DOHH2 (cell line): ENCODE measurements around the gene ZG16.
A peak's percentile ranks its signal among the peaks of the same experiment; 100 is the strongest.

Experiments used
- H3F3A ChIP-seq: fragments of 200-600 bp; sonication (generic), shearing (Covaris generic); 2 replicates; pipeline ENCODE4 v1.6.0; 2016; ENCODE audit warnings: antibody characterized with exemption, mild to moderate bottlenecking; ENCODE audit not compliant: control insufficient read depth, insufficient read depth
- H3K27ac ChIP-seq: fragments of 200-600 bp; sonication (generic); 2 replicates; pipeline ENCODE4 v1.5.1; 2014; ENCODE audit warnings: low read depth, mild to moderate bottlenecking, low read length, moderate library complexity
- H3K27me3 ChIP-seq: fragments of 200-600 bp; sonication (generic); 2 replicates; pipeline ENCODE4 v1.6.1; 2014; ENCODE audit warnings: mild to moderate bottlenecking, low read length, mixed read lengths; ENCODE audit not compliant: control insufficient read depth
- H3K36me3 ChIP-seq: fragments of 200-600 bp; sonication (generic); 2 replicates; pipeline ENCODE4 v1.6.1; 2014; ENCODE audit warnings: mild to moderate bottlenecking, low read length, moderate library complexity, mixed read lengths; ENCODE audit not compliant: control insufficient read depth
- H3K4me1 ChIP-seq: fragments of 200-600 bp; sonication (generic); 2 replicates; pipeline ENCODE4 v1.6.1; 2014; ENCODE audit warnings: mild to moderate bottlenecking, low read length, mixed read lengths; ENCODE audit not compliant: control insufficient read depth
- H3K4me2 ChIP-seq: fragments of 200-600 bp; sonication (generic); 2 replicates; pipeline ENCODE4 v1.6.0; 2014; ENCODE audit warnings: mild to moderate bottlenecking, low read length, moderate library complexity
- H3K4me3 ChIP-seq: fragments of 200-600 bp; sonication (generic); 2 replicates; pipeline ENCODE4 v1.5.1; 2014; ENCODE audit warnings: mild to moderate bottlenecking, low read length, mixed read lengths
- H3K79me2 ChIP-seq: fragments of 200-600 bp; sonication (generic); 2 replicates; pipeline ENCODE4 v1.6.1; 2014; ENCODE audit warnings: mild to moderate bottlenecking, low read length, mixed read lengths; ENCODE audit not compliant: control insufficient read depth
- H3K9me2 ChIP-seq: fragments of 200-600 bp; sonication (generic); replicated peaks from 2 replicates; pipeline ENCODE4 v1.6.1; 2014; ENCODE audit warnings: mild to moderate bottlenecking, low read length, mixed read lengths; ENCODE audit not compliant: control insufficient read depth
- H3K9me3 ChIP-seq: fragments of 200-600 bp; sonication (generic); 2 replicates; pipeline ENCODE4 v1.6.1; 2014; ENCODE audit warnings: antibody characterized with exemption, low read length, mixed read lengths; ENCODE audit not compliant: control insufficient read depth, insufficient read depth
- H4K20me1 ChIP-seq: fragments of 200-600 bp; sonication (generic); 2 replicates; pipeline ENCODE4 v1.6.0; 2014; ENCODE audit warnings: low read depth, mild to moderate bottlenecking, antibody characterized with exemption, low read length, moderate library complexity; ENCODE audit not compliant: control insufficient read depth, insufficient read depth
- CTCF ChIP-seq: fragments of 200-600 bp; sonication (generic); IDR thresholded peaks from one replicate; pipeline ENCODE4 v1.5.1; 2014; ENCODE audit warnings: antibody characterized with exemption, mild to moderate bottlenecking, low read depth, low read length; ENCODE audit not compliant: poor library complexity, severe bottlenecking
- EZH2phosphoT487 ChIP-seq: fragments of 200-600 bp; sonication (generic); IDR thresholded peaks from 2 replicates; pipeline ENCODE4 v1.6.1; 2017; ENCODE audit warnings: borderline replicate concordance, mild to moderate bottlenecking, antibody characterized with exemption, low read length, moderate library complexity, mixed read lengths

Gene ZG16

GRCh38 chr16:29809850-29810698 is 32.0 kb downstream of the ZG16 start:
- Histone ChIP-seq H3K9me3 (no peaks in the 10 kb centered on the region), H3K27me3 (no peaks in the 10 kb centered on the region), H3K4me3 (peak overlapping the region; percentile 97), H3K4me1 (peaks cover 70% of the 10 kb centered on the region), H3F3A (peaks cover 13% of the 10 kb centered on the region), H3K79me2 (peaks cover 28% of the 10 kb centered on the region), H3K27ac (no peak overlapping the region), H3K9me2 (no peaks in the 10 kb centered on the region), H3K4me2 (peak overlapping the region; percentile 97), H4K20me1 (peaks cover 24% of the 10 kb centered on the region), H3K36me3 (peaks cover 40% of the 10 kb centered on the region)
- no peak for TF ChIP-seq EZH2phosphoT487
- no peak for TF ChIP-seq CTCF

- Histone ChIP-seq H3K4me1 (peaks cover 72% of the 10 kb centered on the region), H3K79me2 (peaks cover 28% of the 10 kb centered on the region), H3K9me2 (no peaks in the 10 kb centered on the region), H3K9me3 (no peaks in the 10 kb centered on the region), H3K4me2 (peak overlapping the region; percentile 97), H3K4me3 (peak overlapping the region; percentile 97), H3K36me3 (peaks cover 38% of the 10 kb centered on the region), H4K20me1 (peaks cover 24% of the 10 kb centered on the region), H3K27me3 (no peaks in the 10 kb centered on the region), H3K27ac (peak overlapping the region; percentile 7; the same call in 1 of the 2 replicates), H3F3A (peaks cover 13% of the 10 kb centered on the region)
- TF ChIP-seq EZH2phosphoT487 (no peak), CTCF (no peak)
Measured at GRCh38 chr16:29810699-29811169, 32.7 kb downstream of the ZG16 start.

- peaks cover 24% of the 10 kb centered on the region for H4K20me1 ChIP-seq
- H3K4me1 ChIP-seq: peaks cover 72% of the 10 kb centered on the region
- TF ChIP-seq EZH2phosphoT487: no peak
- TF ChIP-seq CTCF: no peak
- no peaks in the 10 kb centered on the region for H3K9me2 ChIP-seq
- no peaks in the 10 kb centered on the region for H3K27me3 ChIP-seq
- H3F3A ChIP-seq: peaks cover 13% of the 10 kb centered on the region
- peaks cover 39% of the 10 kb centered on the region for H3K36me3 ChIP-seq
- no peaks in the 10 kb centered on the region for H3K9me3 ChIP-seq
- H3K79me2 ChIP-seq: peaks cover 28% of the 10 kb centered on the region
- H3K4me3 ChIP-seq: peak overlapping the region; percentile 97
- H3K4me2 ChIP-seq: peak overlapping the region; percentile 97
- peak overlapping the region; percentile 7; the same call in 1 of the 2 replicates for H3K27ac ChIP-seq
Measured at GRCh38 chr16:29811170-29811895, 33.3 kb downstream of the ZG16 start.
